ENCODE measurements around the gene CST3. TPM values are rescaled to one million over a fixed set of nuclear protein-coding genes. Genes with fewer than 3 reads are reported as not detected.

The CST3 gene
- total and polyA plus RNA-seq, 2 donors (not counting 1 experiment from before 2014, with no cell fraction given): 1.2 to 16.9 TPM

- no peaks in the 10 kb centered on the region for H3K4me1 ChIP-seq (ENCODE audit: control insufficient read depth in 2 of 2, insufficient read depth in 2 of 2, low read length in 2 of 2)
- H3K4me2 ChIP-seq (replicated peaks; ENCODE audit: low read depth, low read length, poor library complexity, severe bottlenecking): no peak overlapping the region
- CTCF ChIA-PET: no interaction called here
- H3K27ac ChIP-seq (ENCODE audit: low read length in 2 of 2): no peak overlapping the region
- H3K9me3 ChIP-seq (ENCODE audit: control extremely low read depth in 1 of 3, control insufficient read depth in 2 of 3, insufficient read depth in 1 of 3, low read length in 2 of 3): no peaks in the 10 kb centered on the region
- H4K20me1 ChIP-seq (ENCODE audit: control insufficient read depth, insufficient read depth, low read length, poor library complexity, severe bottlenecking): no peaks in the 10 kb centered on the region
- Mint-ChIP-seq H3K9me3 (ENCODE audit: insufficient read depth) (no peaks in the 10 kb centered on the region), H3K4me3 (no peak overlapping the region), H3K4me1 (no peaks in the 10 kb centered on the region), H3K27ac (no peak overlapping the region), H3K27me3 (peaks cover under 1% of the 10 kb centered on the region)
- intact Hi-C loops (cut with micrococcal nuclease): no loop called here
- DNase-seq: no peak
- ATAC-seq (ENCODE audit: low read depth): no peak
- H3K9ac ChIP-seq (ENCODE audit: low read length): no peak overlapping the region
- H3K36me3 ChIP-seq (replicated peaks in 1 of 2; ENCODE audit: control extremely low read depth in 1 of 2, control insufficient read depth in 1 of 2, extremely low read depth in 1 of 2, insufficient read depth in 2 of 2, low read length in 1 of 2): no peaks in the 10 kb centered on the region
- no peak overlapping the region for H3K4me3 ChIP-seq (ENCODE audit: control extremely low read depth in 1 of 5, extremely low read depth in 1 of 5, insufficient read depth in 1 of 5, low read depth in 2 of 5, low read length in 4 of 5)
- H2AFZ ChIP-seq (ENCODE audit: insufficient read depth, low read depth, low read length, poor library complexity, severe bottlenecking): no peak overlapping the region
- TF ChIP-seq CTCF (IDR thresholded peaks at IDR 0.05): no peak
- TF ChIP-seq EZH2 (IDR thresholded peaks at IDR 0.05; ENCODE audit: borderline replicate concordance, insufficient read depth, low read depth, low read length, poor library complexity, severe bottlenecking): no peak
- WGBS (ENCODE audit: insufficient coverage): no CpG with 5 or more reads among the region's 2 CpGs
- no peaks in the 10 kb centered on the region for H3K79me2 ChIP-seq (ENCODE audit: control insufficient read depth, insufficient read depth, low read length)
- POLR2A ChIA-PET: no interaction called here
- no peaks in the 10 kb centered on the region for H3K27me3 ChIP-seq (replicated peaks in 1 of 4; ENCODE audit: control extremely low read depth in 1 of 4, control insufficient read depth in 3 of 4, insufficient read depth in 4 of 4, low read length in 3 of 4)
These were observed 9.6 kb upstream of the CST3 start for GRCh38 chr20:23647346-23647745.

- Mint-ChIP-seq H3K4me1 (no peaks in the 10 kb centered on the region), H3K27ac (no peak overlapping the region), H3K9me3 (ENCODE audit: insufficient read depth) (no peaks in the 10 kb centered on the region), H3K4me3 (no peak overlapping the region), H3K27me3 (no peaks in the 10 kb centered on the region)
- ChIA-PET CTCF (no interaction called here), POLR2A (no interaction called here)
- Histone ChIP-seq H3K4me2 (replicated peaks; ENCODE audit: low read depth, low read length, poor library complexity, severe bottlenecking) (no peak overlapping the region), H2AFZ (ENCODE audit: insufficient read depth, low read depth, low read length, poor library complexity, severe bottlenecking) (no peak overlapping the region), H3K79me2 (ENCODE audit: control insufficient read depth, insufficient read depth, low read length) (no peaks in the 10 kb centered on the region), H4K20me1 (ENCODE audit: control insufficient read depth, insufficient read depth, low read length, poor library complexity, severe bottlenecking) (no peaks in the 10 kb centered on the region), H3K9me3 (ENCODE audit: control extremely low read depth in 1 of 3, control insufficient read depth in 2 of 3, insufficient read depth in 1 of 3, low read length in 2 of 3) (no peaks in the 10 kb centered on the region), H3K4me3 (ENCODE audit: control extremely low read depth in 1 of 5, extremely low read depth in 1 of 5, insufficient read depth in 1 of 5, low read depth in 2 of 5, low read length in 4 of 5) (no peak overlapping the region), H3K4me1 (ENCODE audit: control insufficient read depth in 2 of 2, insufficient read depth in 2 of 2, low read length in 2 of 2) (no peaks in the 10 kb centered on the region), H3K9ac (ENCODE audit: low read length) (no peak overlapping the region), H3K27me3 (replicated peaks in 1 of 4; ENCODE audit: control extremely low read depth in 1 of 4, control insufficient read depth in 3 of 4, insufficient read depth in 4 of 4, low read length in 3 of 4) (no peaks in the 10 kb centered on the region), H3K36me3 (replicated peaks in 1 of 2; ENCODE audit: control extremely low read depth in 1 of 2, control insufficient read depth in 1 of 2, extremely low read depth in 1 of 2, insufficient read depth in 2 of 2, low read length in 1 of 2) (no peaks in the 10 kb centered on the region), H3K27ac (ENCODE audit: low read length in 2 of 2) (no peak overlapping the region)
- TF ChIP-seq EZH2 (IDR thresholded peaks at IDR 0.05; ENCODE audit: borderline replicate concordance, insufficient read depth, low read depth, low read length, poor library complexity, severe bottlenecking) (no peak), CTCF (IDR thresholded peaks at IDR 0.05) (no peak)
- DNase-seq: no peak
- intact Hi-C loops (cut with micrococcal nuclease): no loop called here
- no peak for ATAC-seq (ENCODE audit: low read depth)
- WGBS (ENCODE audit: insufficient coverage): no CpG with 5 or more reads among the region's 4 CpGs
These were observed 8.5 kb upstream of the CST3 start for GRCh38 chr20:23646106-23646873.

Data from B cell (primary cell).